GM20431 (cell line): ENCODE measurements around the gene COX6B1.
"Not testable (repeated sequence)": the region's sequence is repeated elsewhere in the genome, so short reads cannot be mapped to it uniquely, and the experiment has no call there.

ENCODE experiments used
- in situ Hi-C: fragments of 300-500 bp; cut with MseI, MboI; formaldehyde crosslinking; loops from one replicate; pipeline ENCODE4 v1.15.0; 2020; ENCODE audit warnings: low sequenced_read_pairs; ENCODE audit not compliant: unreplicated experiment

The COX6B1 gene, protein sequence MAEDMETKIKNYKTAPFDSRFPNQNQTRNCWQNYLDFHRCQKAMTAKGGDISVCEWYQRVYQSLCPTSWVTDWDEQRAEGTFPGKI

DNA sequence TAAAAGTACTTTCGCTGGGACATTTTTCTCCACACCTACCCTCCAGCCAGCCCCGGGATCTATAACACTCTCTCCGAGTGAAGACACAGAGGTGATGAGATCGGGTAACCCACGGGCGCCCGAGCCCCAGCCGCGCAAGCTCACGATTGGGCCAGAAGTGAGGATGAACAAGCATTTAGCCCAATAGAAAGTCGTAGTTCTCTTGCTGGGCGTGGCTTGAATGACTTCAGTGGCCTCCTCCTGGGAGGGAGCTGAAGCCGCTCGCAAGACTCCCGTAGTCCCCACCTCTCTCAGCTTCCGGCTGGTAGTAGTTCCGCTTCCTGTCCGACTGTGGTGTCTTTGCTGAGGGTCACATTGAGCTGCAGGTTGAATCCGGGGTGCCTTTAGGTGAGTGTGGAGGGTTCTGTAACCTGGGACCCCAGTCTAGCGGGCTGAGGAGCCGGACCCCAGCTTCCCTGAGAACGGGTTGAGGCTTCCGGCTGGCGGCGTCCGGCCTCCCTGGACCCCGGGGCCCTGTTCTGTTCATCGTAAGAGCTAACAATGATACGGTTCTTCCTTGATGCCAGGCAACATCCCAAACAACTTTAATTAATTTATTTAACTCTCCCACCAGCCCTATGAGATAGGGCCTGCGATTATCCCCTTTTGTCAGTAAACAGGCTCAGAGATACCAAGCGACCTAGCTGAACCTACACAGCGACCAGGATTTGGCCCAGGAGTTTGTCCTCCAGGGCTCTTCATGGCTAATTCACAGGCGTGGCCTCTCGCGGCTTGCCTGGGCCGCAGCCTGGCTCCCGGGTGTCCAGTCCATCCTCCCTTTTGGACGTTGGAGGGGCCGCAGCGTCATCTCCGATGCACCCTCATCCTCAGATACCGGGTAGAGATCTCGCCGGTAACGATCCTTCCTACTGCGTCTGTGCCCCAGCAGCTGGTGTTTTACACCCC lies at the start of gene COX6B1:
TSS of gene COX6B1 (plus strand) at position 307 of the 945 bp plus-strand sequence. CDS start 2,921 bp downstream, outside the sequence.
- in situ Hi-C loops: no loop called here

DNA sequence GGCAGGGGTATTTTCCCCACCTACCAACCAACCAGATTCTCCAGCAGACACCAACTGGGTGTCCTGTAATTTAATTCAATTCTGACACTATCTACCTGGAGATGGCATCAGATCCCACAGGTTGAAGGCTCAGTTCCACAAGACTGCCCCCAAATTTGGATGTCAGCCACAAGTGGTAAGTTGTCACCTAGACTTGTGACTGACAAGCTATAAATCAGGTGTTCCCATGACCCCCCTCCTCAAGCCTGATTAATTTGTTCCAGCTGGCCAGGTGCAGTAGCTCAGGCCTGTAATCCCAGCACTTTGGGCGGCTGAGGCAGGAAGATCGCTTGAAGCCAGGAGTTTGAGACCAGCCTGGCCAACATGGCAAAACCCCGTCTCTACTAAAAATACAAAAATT lies 46.2 kb upstream of the COX6B1 start:
- in situ Hi-C loops: no loop called here

DNA sequence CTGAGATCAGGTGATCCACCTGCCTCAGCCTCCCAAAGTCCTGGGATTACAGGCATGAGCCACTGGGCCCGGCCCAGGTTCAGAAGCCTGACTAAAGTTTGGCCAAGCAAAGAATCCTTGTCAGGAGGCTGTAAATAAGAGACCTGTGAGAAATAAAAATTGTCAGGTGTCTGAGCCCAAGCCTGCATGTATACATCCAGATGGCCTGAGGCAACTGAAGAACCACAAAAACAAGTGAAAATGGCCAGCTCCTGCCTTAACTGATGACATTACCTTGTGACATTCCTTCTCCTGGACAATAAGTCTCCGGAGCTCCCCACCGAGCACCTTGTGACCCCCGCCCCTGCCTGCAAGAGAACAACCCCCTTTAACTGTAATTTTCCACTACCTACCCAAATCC lies 43.7 kb upstream of the COX6B1 start:
- in situ Hi-C loops: not testable (repeated sequence)

DNA sequence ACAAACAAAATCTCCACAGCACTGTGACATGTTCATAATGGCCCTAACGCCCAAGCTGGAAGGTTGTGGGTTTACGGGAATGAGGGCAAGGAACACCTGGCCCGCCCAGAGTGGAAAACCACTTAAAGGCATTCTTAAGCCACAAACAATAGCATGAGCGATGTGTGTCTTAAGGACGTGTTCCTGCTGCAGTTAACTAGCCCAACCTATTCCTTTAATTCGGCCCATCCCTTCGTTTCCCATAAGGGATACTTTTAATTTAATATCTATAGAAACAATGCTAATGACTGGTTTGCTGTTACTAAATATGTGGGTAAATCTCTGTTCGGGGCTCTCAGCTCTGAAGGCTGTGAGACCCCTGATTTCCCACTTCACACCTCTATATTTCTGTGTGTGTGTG lies 41.0 kb upstream of the COX6B1 start:
- in situ Hi-C loops: not testable (repeated sequence)

DNA sequence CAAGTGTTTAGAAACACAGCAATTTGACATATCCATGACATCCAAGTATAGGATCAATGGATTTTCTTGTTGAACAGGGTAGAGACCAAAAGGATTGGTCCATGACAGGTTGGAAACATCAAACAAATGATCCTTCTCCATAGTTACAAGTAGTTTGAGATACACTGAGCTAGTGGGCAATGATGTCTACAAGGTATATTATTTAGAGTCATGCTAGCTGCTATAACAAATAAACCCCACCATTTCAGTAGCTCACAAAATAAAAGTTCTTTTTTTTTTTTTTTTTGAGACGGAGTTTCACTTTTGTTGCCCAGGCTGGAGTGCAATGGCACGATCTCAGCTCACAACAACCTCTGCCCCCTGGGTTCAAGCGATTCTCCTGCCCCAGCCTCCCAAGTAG lies 40.5 kb upstream of the COX6B1 start:
- in situ Hi-C loops: no loop called here

DNA sequence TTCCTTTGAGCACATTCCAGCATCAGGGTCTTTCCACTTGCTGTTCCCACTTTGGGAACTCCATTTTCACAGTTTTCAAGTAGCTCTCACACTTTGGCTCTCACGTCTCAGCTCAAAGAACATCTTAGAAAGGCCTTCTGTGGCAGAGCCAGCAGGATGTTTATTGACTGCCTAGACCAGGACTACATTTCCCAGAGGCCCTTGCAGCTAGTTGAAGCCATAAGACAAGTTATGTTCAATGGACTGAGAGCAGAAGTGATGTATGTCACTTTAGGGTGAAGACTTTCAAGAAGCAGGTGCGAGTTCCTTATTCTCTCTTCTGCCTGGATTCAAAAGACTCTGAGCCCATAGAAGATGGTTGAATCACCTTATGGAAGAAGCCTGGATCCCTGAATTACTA lies 39.9 kb upstream of the COX6B1 start:
- in situ Hi-C loops: no loop called here

DNA sequence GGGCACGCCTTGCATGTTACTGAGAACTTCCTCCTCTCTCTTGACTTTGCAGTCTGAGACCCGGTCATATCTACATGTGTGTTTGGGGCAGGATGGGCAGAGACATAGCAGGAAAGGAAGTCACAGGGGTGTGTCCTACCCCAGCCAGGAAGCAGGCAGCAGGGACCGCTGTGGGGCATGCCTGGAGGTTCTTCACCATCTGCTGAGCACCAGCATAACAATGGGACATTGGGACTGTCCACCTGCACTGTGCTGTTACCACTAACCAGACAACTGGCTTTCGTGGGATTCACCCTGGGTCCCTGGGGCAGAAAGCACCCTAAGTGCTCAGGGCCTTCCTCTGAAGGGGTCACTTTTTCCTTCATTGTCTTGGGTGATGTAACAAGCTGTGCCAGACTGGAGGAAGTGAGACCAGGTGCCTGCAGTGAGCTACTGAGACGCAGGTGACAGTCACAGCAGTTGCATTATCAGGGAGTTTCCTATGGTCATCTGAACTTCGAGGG lies 38.2 kb upstream of the COX6B1 start:
- in situ Hi-C loops: no loop called here

DNA sequence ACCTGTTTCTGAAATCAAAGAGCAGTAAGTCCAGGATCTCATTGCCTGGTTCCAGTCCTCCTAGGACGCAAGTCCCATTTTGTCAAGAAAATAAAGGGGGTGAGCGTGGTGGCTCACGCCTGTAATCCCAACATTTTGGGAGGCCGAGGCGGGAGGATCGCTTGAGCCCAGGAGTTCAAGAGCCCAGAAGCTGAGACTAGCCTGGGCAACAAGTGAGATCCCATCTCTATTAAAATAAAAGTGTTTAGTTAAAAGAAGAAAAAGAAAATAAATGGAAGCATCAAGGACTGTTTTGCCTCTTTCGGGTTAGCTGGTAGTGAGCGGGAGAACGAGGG lies 35.9 kb upstream of the COX6B1 start:
- in situ Hi-C loops: no loop called here

DNA sequence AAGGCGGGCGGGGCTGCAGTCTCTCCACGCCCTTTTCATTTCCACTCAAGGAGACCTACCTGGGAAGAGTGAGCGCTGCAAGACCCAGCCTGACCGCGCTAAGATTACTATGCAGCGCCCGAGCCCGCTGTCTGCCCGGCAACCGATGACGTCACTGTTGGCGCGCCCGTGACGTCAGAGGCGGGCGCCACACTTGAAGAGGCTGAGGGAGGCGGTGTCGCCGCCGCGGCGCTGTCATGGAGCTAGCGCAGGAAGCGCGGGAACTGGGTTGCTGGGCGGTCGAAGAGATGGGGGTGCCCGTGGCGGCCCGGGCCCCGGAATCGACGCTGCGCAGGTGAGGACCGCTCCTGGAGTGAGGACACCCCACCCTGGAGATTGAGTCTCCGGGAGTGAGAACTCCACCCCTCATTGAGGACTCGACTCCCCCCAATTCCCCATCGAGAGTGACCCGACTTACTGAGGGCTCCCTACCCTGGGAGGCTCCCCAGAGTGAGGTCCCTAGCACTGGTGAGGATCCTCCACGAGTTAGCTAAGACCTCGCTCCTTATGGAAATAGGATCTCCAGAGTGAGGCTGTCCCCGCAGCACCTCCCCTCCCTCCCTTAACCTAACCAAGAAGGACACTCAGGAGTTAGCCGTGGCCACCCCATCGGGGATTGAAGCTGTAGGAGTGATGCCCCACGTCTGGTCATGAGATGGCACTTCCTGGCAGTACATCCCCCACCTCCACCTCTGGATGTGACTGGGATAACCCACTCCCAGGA lies 35.4 kb upstream of the COX6B1 start, which contains the start of gene HAUS5:
TSS of gene HAUS5 (plus strand) at position 177 of the 763 bp plus-strand sequence. CDS start at position 237, 60 bp downstream.
- in situ Hi-C loops: no loop called here

DNA sequence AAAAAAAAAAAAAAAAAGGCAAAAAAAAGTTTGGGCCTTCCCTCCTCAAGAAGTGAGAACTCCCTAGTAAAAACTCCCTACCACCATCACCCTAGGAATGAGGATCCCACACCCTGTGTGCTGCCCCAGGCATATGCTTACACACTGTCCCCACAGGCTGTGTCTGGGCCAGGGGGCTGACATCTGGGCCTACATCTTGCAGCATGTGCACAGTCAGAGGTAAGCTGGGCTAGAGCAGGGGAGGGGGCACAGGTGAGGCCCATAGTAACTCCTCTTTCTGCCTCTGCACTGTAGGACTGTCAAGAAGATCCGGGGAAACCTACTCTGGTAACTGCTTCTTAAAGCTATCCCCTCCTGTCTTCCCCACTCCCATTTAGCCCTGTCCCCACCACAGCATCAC lies 34.5 kb upstream of the COX6B1 start:
- in situ Hi-C loops: no loop called here

DNA sequence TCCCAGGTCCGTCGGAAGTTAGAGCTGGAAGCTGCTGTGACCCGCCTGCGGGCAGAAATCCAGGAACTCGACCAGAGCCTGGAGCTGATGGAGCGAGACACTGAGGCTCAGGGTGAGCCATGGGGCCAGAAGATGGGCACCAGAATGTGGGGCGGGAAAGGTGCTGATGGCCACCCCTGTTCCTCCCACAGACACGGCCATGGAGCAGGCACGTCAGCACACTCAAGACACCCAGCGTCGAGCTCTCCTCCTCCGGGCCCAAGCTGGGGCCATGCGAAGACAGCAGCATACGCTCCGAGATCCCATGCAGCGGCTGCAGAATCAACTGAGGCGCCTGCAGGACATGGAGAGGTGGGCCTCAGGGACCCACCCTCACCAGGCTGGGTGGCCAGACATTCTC lies 33.1 kb upstream of the COX6B1 start:
- in situ Hi-C loops: no loop called here

DNA sequence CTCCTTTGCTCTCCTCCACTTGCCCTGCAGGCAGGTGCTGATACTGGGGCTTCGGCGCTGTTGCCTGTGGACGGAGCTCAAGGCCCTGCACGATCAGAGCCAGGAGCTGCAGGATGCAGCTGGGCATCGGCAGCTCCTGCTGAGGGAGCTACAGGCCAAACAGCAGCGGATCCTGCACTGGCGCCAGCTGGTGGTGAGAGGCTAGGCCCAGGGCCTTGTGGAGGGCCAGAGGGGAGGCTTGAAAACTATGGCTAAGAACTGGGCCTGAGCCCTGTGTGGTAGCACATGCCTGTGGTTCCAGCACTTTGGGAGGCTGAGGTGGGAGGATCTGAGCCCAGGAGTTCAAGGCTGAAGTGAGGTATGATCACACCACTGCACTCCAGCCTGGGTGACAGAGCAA lies 29.3 kb upstream of the COX6B1 start:
- in situ Hi-C loops: no loop called here

DNA sequence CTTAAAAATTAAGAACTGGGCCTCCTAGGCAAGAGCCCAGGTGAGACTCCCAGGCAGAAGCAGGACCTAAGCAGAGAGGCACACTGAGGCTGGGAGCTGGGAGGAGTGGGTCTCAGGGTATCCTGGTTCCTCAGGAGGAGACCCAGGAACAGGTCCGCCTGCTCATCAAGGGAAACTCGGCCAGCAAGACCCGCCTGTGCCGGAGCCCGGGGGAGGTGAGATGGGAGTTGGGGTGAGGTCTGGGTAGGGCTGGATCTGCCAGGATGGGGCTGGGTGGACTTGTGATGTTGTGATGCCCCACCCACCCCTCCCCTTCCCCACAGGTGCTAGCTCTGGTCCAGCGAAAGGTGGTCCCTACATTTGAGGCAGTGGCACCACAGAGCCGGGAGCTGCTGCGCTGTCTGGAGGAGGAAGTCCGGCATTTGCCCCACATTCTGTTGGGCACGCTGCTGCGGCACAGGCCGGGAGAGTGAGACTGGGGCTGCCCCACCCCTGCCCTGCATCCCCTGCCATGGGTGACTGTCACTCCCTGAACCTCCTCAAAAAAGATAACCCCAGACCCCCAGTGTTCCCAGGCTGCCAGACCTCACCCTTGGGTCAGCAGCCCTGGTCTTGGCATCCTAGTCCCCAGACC lies 28.7 kb upstream of the COX6B1 start:
- in situ Hi-C loops: no loop called here

DNA sequence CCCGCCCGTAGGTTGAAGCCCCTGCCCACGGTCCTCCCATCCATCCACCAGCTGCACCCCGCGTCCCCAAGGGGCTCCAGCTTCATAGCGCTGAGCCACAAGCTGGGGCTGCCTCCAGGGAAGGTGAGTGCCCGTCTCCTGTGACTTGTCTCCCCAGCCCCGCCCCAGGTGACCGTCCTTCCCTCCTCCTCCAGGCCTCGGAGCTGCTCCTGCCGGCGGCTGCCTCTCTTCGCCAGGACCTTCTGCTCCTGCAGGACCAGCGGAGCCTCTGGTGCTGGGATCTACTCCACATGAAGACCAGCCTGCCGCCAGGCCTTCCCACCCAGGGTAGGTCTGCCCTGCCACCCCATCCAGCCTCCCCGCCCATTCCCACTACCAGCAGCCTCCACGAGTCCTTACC lies 28.1 kb upstream of the COX6B1 start:
- in situ Hi-C loops: no loop called here

DNA sequence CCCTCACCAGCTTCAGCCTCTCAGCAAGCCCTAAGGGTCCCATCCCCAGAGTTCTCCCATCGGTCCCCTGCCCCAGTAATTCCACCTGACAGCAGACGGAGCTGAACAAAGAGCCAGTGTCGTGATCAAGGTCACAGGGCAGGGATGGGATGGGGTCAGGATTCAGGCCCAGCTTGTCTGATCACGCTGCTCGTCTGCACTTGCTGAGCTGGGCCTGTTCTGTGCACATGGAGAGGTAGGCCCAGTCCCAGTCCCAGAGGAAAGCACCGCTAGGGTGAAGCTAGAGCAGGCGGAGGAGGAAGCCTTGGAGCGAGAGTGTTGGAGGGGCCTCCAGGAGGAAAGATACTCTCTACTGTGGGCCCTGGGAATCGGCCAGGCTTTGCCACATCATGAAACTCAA lies 26.4 kb upstream of the COX6B1 start:
- in situ Hi-C loops: no loop called here

DNA sequence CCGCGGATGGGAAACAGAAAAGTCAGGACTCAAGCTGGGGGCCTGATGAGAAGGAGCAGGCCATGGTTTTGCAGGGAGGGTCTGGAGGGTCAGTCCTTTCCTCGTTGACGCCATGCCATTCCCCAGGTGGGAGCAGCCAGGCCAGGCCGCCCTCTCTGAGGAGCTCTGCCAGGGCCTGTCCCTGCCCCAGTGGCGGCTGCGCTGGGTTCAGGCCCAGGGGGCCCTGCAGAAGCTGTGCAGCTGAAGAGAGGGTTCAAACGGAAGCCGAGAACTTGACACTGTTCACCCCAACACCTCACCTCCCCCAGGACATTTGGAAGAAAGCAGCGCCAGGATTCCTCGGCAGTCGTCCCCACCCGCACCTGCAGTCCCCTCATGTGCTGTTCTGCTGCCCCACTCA lies 25.4 kb upstream of the COX6B1 start:
- in situ Hi-C loops: no loop called here

DNA sequence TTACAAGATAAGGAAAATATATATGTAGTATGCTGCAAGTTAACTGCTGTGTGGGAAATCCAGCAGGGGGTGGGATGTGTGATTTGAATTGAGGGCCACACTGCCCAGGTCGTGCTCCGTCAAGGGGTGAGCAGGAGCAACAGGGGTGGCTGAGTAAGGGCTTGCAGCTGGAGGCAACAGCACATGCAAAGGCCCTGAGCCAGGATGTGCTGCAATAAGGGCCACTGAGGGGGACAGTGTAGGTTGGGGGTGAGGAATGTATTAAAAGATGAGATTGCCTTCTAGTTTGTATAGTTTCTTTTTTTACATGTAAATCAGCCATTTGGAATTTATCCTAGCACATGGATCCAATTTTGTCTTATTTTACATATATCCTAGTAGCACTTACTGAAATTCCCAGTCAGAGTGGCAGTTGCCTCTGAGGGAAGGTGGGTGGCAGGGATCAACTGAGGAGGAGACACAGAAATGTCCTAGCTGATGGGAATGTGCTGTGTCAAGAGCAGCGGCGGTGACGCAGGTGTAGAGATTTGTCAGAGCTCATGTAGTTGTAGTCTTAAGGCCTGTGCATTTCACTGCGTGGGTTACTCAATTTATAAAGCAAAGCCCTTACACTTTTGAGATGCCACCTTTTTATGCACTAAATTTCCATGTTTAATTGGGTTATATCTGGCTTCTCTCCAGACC lies 24.7 kb upstream of the COX6B1 start:
- in situ Hi-C loops: no loop called here

DNA sequence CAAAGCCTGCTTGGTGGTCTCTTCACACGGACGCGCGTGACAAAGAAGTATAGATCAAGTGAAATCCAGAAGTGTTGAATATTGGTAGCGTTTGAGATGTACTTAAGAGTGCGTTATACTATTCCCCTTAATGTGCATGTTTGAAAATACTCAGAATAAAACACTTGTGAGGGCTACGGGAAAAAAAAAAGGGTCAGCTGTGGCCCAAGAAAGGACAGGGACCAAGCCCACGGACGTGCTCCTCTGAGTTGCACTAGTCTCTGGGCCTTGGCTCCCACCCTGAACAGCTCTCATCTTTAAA lies 19.9 kb upstream of the COX6B1 start:
- in situ Hi-C loops: no loop called here

DNA sequence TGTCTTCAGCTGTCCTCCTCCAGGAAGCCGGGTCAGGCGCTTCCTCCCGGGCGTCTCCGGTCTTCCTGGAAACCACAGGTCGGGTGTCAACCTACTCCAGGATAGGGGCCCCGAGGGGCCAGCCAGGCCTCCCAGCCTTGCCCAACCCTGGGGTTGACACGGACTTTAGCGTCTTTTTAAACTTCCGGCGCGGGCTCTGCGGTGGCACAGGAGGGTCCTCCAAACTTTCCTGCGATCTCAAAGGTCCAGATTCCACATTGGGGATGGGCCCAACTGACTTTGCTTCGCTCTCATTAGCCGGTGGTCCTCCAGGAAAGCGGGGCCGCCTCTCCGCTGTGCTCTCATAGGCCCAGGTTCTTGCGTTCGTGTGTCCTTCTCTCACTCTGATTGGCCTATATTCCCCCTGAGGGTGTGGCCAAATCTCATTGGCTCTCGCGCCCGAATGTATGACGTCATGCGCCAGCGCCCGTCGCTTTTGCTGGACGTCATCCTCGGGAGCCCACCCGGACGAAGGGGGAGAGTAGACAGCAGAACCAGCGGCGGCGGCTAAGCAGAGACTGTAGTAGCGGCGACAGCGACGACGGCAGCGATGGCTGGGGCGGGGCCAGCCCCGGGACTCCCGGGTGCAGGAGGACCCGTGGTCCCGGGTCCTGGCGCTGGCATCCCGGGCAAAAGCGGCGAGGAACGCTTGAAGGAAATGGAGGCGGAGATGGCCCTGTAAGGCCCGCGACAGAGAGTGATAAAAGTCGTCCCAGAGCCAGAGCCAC lies 19.4 kb upstream of the COX6B1 start, which contains the start of gene RBM42:
TSS of gene RBM42 (plus strand) at position 472 of the 767 bp plus-strand sequence. CDS start at position 590, 118 bp downstream.
- in situ Hi-C loops: no loop called here
